Gastrocnemius medialis (tissue), 4 donors: ENCODE results near the gene AP1G2. TPM values are rescaled to one million over a fixed set of nuclear protein-coding genes. Genes with fewer than 3 reads are reported as not detected.

Experiments
- ATAC-seq, 2 donors: fragments of 150-250 bp; one replicate each; pipeline ENCODE4 v1.9.1; 2016
- DNase-seq, 2 donors: peaks; one replicate each; pipeline ENCODE4 v3.0.0-alpha.2; 2019
- H3K27ac ChIP-seq, 4 donors: fragments of 200-600 bp; sonication (generic); 1 replicate in 1 of 4; 2 replicates in 3 of 4; pipeline ENCODE4 v1.5.1; 2016 to 2018; ENCODE audit warnings: mild to moderate bottlenecking in 2 of 4, moderate library complexity in 1 of 4
- H3K27me3 ChIP-seq, 3 donors: fragments of 200-600 bp; sonication (generic) in 2 of 3; 1 replicate in 1 of 3; 2 replicates in 2 of 3; pipeline versions ENCODE4 v1.5.1 to v1.6.0; 2016 to 2019; ENCODE audit warnings: mild to moderate bottlenecking in 1 of 3, moderate library complexity in 1 of 3
- H3K36me3 ChIP-seq, 2 donors: fragments of 200-600 bp; sonication (generic) in 1 of 2; one replicate each; pipeline ENCODE4 v1.5.1; 2017 to 2018
- H3K4me1 ChIP-seq, 2 donors: fragments of 200-600 bp; sonication (generic) in 1 of 2; one replicate each; pipeline ENCODE4 v1.5.1; 2016 to 2017; ENCODE audit warnings: mild to moderate bottlenecking in 2 of 2
- H3K4me3 ChIP-seq, 4 donors: fragments of 200-600 bp; sonication (generic) in 3 of 4; 1 replicate in 1 of 4; 2 replicates in 3 of 4; pipeline ENCODE4 v1.5.1; 2016 to 2019; ENCODE audit warnings: mild to moderate bottlenecking in 2 of 4
- H3K9me3 ChIP-seq, 3 donors: fragments of 200-600 bp; sonication (generic) in 2 of 3; 1 replicate in 1 of 3; 2 replicates in 2 of 3; pipeline ENCODE4 v1.5.1; 2016 to 2019
- POLR2A ChIP-seq, 2 donors: fragments of 450-650 bp; IDR thresholded peaks; one replicate each; pipeline ENCODE4 v1.6.1; 2017; ENCODE audit warnings: antibody characterized with exemption in 2 of 2, mild to moderate bottlenecking in 2 of 2, moderate library complexity in 2 of 2
- in situ Hi-C, 4 donors: fragments of 200-750 bp; cut with MboI; loops; one replicate each; pipeline versions ENCODE4 v1.15.0 to v1.8.0; 2017; ENCODE audit warnings: low sequenced_read_pairs in 4 of 4
- intact Hi-C: fragments of 100-400 bp; cut with DNase I; formaldehyde crosslinking; loops from one replicate; pipeline ENCODE4 v1.15.1; 2023; ENCODE audit warnings: low total_unique reads
- total RNA-seq, 4 donors: library from RNA; depleted of rRNA; stranded (reverse); fragments of >200 nt; gene quantifications; one replicate each; pipeline versions ENCODE4 v1.1.0 to v1.2.3, GENCODE V29; 2016
- TF ChIP-seq, protein P1 (sequence below), 5 experiments: fragments of 450-650 bp in 3 of 5; fragments of 200-600 bp in 2 of 5; sonication (generic) in 2 of 5; IDR thresholded peaks in 4 of 5; conservative IDR thresholded peaks in 1 of 5; 1 replicate in 4 of 5; 2 replicates in 1 of 5; pipeline ENCODE4 v1.5.1; 2016 to 2019; ENCODE audit warnings: antibody characterized with exemption in 5 of 5, mild to moderate bottlenecking in 3 of 5, moderate library complexity in 3 of 5

The AP1G2 gene, protein sequence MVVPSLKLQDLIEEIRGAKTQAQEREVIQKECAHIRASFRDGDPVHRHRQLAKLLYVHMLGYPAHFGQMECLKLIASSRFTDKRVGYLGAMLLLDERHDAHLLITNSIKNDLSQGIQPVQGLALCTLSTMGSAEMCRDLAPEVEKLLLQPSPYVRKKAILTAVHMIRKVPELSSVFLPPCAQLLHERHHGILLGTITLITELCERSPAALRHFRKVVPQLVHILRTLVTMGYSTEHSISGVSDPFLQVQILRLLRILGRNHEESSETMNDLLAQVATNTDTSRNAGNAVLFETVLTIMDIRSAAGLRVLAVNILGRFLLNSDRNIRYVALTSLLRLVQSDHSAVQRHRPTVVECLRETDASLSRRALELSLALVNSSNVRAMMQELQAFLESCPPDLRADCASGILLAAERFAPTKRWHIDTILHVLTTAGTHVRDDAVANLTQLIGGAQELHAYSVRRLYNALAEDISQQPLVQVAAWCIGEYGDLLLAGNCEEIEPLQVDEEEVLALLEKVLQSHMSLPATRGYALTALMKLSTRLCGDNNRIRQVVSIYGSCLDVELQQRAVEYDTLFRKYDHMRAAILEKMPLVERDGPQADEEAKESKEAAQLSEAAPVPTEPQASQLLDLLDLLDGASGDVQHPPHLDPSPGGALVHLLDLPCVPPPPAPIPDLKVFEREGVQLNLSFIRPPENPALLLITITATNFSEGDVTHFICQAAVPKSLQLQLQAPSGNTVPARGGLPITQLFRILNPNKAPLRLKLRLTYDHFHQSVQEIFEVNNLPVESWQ
- total RNA-seq, result 10 to 100 TPM in 1 of 4 donors, 1 to 10 TPM in 3; 1.5 to 31.5 (median 7.8) TPM

DNA sequence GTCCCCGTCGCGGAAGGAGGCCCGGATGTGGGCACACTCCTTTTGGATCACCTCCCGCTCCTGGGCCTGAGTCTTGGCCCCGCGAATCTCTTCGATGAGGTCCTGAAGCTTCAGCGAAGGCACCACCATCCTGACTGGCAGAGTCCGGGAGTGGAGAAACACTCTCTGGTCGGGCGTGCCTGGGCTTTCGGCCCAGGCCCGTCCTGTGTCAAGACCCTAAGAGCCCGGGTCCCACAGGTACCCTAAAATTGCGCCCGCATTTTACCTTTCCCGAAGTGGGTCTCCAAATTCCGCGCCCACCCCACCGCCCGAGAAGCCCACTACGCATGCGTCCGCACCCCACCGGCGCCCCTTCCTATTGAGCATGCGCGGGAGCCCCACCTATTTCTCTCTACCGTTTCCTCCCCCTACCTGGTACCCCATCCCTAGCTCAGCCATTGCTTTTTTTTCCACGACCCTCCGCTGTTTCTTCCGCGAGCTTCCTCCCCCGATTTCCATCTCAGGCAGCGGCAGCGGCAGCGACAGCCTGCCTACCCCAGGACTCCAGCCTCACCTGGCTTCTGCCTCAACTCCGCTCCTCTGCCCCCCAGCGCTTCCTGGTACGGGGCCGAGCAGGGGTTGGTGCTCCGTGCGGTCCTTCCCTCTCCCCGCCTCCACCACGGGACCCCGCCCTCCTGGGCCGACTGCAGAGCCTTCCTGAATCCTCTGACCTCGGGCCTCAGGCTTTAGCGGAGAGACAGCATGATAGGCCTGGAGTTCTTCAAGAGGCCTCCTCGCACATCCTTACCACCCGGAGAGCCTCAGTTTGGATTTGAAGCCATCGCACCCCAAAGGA is at the start of gene AP1G2:
TSS of gene AP1G2 (minus strand) at position 606 of the 835 bp plus-strand sequence. CDS start at position 129, 477 bp downstream.
- H3K4me1 ChIP-seq, result no peaks in the 10 kb centered on the region
- DNase-seq (peak; percentile 54 to 55), ATAC-seq (peak; percentile 44 to 57)
- peak within 1 kb of the TSS; percentile 64 to 83 (median 70) for H3K4me3 ChIP-seq
- peak within 1 kb of the TSS; percentile 30 to 69 (median 62) for H3K27ac ChIP-seq
- intact Hi-C loops, result no loop called here
- H3K27me3 ChIP-seq, result no peaks in the 10 kb centered on the region
- no peak for TF ChIP-seq POLR2A (IDR thresholded peaks at IDR 0.05)
- TF ChIP-seq, protein P1, sequence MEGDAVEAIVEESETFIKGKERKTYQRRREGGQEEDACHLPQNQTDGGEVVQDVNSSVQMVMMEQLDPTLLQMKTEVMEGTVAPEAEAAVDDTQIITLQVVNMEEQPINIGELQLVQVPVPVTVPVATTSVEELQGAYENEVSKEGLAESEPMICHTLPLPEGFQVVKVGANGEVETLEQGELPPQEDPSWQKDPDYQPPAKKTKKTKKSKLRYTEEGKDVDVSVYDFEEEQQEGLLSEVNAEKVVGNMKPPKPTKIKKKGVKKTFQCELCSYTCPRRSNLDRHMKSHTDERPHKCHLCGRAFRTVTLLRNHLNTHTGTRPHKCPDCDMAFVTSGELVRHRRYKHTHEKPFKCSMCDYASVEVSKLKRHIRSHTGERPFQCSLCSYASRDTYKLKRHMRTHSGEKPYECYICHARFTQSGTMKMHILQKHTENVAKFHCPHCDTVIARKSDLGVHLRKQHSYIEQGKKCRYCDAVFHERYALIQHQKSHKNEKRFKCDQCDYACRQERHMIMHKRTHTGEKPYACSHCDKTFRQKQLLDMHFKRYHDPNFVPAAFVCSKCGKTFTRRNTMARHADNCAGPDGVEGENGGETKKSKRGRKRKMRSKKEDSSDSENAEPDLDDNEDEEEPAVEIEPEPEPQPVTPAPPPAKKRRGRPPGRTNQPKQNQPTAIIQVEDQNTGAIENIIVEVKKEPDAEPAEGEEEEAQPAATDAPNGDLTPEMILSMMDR (IDR thresholded peaks at IDR 0.05 in 4 of 5, conservative IDR thresholded peaks at IDR 0.05 in 1 of 5), result no peak
- in situ Hi-C loops, result loop anchor here in 3 of 4 donors (10.0 to 25.0 kb wide), 3 partner anchors 230 to 980 kb away; partner anchors contain the start of genes ABHD4 (in 1 of the 3), DAD1 (in 1 of the 3) and PABPN1 (in 1 of the 3)
- no peaks in the 10 kb centered on the region for H3K36me3 ChIP-seq
- H3K9me3 ChIP-seq, result no peaks in the 10 kb centered on the region

DNA sequence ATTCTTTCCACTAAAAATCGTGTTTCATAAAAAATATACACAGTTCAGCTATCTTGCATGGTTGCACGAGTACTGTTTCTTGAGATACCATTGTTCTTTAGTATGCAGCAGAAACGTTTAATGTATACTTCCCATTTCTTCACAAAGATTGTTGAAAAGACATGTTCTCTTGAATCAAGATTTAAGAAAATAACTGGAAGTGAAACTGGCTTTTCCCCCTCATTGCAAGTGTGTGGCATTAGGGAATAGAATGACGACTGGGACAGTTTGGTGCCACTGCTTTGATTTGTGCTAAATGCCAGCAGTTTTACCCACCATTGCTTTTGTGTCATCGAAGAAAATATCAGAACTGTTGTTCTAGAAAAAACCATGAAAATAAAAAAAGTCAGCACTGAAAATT is 48.3 kb upstream of the AP1G2 start:
- no peaks in the 10 kb centered on the region for H3K27me3 ChIP-seq
- no peak overlapping the region for H3K4me3 ChIP-seq
- no peak for DNase-seq
- H3K36me3 ChIP-seq, result no peaks in the 10 kb centered on the region
- no peak overlapping the region for H3K27ac ChIP-seq
- in situ Hi-C loops, result no loop called here
- H3K4me1 ChIP-seq, result no peaks in the 10 kb centered on the region
- TF ChIP-seq POLR2A (IDR thresholded peaks at IDR 0.05), result no peak
- TF ChIP-seq, protein P1 (IDR thresholded peaks at IDR 0.05 in 4 of 5, conservative IDR thresholded peaks at IDR 0.05 in 1 of 5), result no peak
- no peak for ATAC-seq
- intact Hi-C loops, result no loop called here
- H3K9me3 ChIP-seq, result no peaks in the 10 kb centered on the region

DNA sequence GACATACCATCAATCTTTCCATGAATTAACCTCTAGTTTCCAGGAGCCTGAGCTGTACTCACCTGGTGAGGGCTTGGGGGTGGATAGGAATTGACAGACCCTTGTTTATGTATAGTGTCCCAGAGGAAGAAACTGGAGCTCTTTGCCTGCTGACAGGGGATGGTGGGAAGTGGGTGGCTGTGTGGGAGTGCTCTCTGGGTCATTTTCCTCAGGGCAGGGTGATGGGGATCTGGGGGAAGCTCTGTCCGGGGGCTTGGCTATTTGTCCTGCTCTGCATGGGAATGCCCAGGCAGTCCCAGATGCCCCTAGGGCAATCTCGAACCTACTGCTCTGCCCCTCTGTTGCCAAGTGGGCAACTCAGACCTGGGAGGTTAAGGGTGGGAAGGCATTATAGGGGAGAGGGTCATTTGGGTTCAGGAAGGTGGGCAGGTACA is 46.8 kb upstream of the AP1G2 start:
- in situ Hi-C loops, result no loop called here
- DNase-seq (no peak), ATAC-seq (no peak)
- Histone ChIP-seq H3K27ac (no peak overlapping the region), H3K36me3 (no peaks in the 10 kb centered on the region), H3K4me3 (no peak overlapping the region), H3K27me3 (no peaks in the 10 kb centered on the region), H3K9me3 (no peaks in the 10 kb centered on the region), H3K4me1 (no peaks in the 10 kb centered on the region)
- TF ChIP-seq POLR2A (IDR thresholded peaks at IDR 0.05), result no peak
- TF ChIP-seq, protein P1 (IDR thresholded peaks at IDR 0.05 in 4 of 5, conservative IDR thresholded peaks at IDR 0.05 in 1 of 5), result no peak
- intact Hi-C loops, result no loop called here

DNA sequence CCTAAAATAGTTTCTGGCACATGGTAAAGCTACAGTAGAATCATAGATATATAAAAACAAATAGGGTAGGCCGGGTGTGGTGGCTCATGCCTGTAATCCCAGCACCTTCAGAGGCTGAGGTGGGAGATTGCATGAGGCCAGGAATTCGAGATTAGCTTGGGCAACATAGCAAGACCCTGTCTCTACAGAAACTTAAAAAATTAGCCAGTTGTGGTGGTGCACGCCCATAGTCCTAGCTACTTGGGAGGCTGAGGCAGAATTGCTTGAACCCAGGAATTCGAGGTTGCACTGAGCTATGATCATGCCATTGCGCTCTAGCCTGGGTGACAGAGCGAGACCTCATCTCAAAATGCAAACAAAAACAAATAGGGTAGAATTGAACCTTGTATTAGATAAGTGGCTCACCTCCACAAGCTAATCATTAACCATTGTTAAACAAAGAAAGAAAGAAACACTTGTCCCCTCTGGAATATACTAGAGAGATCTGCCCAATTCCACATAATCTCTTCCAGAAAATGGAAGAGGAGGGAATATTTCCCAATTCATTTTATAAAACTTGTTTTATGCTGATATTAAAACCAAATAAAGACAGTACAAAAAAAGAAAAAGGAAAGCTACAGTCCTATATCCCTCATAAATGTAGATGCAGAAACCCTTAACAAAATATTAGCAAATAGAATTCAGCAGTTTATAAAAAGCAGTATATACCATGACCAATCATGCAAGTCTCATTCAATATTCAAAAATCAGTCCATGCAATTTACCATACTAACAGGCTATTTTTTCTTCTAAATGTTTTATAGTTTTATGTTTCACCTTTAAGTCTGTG is 45.9 kb upstream of the AP1G2 start:
- no peaks in the 10 kb centered on the region for H3K4me1 ChIP-seq
- intact Hi-C loops, result no loop called here
- H3K4me3 ChIP-seq, result no peak overlapping the region
- in situ Hi-C loops, result no loop called here
- DNase-seq (no peak), ATAC-seq (no peak)
- H3K9me3 ChIP-seq, result no peaks in the 10 kb centered on the region
- no peak for TF ChIP-seq POLR2A (IDR thresholded peaks at IDR 0.05)
- TF ChIP-seq, protein P1 (IDR thresholded peaks at IDR 0.05 in 4 of 5, conservative IDR thresholded peaks at IDR 0.05 in 1 of 5), result no peak
- H3K36me3 ChIP-seq, result no peaks in the 10 kb centered on the region
- H3K27ac ChIP-seq, result no peak overlapping the region
- H3K27me3 ChIP-seq, result no peaks in the 10 kb centered on the region
